SK-N-MC (cell line): ENCODE results near the gene C1orf174.

ENCODE experiments used
- EZH2 ChIP-seq: fragments of 200-600 bp; sonication (generic); IDR thresholded peaks from one replicate; pipeline ENCODE4 v1.6.1; 2017; ENCODE audit warnings: antibody characterized with exemption
- POLR2AphosphoS5 ChIP-seq: IDR thresholded peaks from 2 replicates; pipeline ENCODE4 v1.6.1; 2012; ENCODE audit warnings: mild to moderate bottlenecking, low read depth, low read length, borderline replicate concordance

DNA sequence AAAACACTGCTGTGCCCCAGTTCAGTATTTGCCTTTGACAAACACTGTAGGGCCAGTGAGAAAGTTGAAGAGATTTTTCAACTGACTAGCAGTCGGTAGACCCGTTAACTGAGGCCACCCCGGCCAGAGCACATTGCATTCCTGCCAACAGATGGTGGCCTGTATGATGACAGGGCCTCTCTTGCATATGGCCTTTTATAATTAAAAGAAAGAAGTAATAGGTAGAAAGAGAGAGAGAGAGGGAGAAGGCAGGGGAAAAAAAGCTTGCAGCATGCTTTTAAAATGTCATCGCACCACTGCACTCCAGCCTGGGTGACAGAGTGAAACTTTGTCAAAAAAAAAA lies 4.7 kb upstream of the C1orf174 start:
- no peak for TF ChIP-seq EZH2
- no peak for TF ChIP-seq POLR2AphosphoS5
